ENCODE measurements around the gene EVPL.

DNA sequence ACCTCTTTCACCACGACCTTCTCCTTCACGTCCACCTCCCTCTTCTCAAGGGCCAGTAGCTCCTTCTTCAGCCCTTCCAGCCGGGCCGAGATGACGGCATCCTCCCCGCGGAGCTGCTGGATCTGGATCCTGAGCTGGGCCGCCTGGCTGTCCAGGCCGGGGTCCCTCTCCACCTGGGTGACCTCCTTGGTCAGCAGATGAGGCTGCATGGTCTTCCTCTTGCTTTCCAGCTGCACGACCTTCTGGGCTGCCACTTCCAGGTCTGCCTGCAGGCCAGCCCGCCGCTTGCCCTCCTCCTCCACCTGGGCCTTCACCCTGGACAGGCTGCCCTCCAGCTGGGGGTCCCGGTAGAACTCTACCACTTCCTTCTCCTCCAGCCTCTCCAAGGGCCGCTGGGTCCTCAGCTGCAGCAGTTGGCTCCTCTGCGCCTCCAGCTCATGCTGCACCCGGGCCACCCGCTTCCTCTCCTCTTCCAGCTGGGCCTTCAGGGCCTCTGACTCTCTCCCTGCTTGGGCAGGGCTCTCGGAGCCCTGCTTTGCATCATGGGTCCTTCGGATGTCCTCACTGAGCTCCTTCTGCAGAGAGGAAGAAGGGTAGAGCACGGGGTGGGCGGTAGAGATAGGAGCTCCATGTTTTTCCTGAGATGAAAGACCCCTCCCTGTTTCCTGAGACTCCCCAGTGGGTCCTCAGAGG, 17.0 kb downstream of the EVPL start:
- TF ChIP-seq, protein P1, sequence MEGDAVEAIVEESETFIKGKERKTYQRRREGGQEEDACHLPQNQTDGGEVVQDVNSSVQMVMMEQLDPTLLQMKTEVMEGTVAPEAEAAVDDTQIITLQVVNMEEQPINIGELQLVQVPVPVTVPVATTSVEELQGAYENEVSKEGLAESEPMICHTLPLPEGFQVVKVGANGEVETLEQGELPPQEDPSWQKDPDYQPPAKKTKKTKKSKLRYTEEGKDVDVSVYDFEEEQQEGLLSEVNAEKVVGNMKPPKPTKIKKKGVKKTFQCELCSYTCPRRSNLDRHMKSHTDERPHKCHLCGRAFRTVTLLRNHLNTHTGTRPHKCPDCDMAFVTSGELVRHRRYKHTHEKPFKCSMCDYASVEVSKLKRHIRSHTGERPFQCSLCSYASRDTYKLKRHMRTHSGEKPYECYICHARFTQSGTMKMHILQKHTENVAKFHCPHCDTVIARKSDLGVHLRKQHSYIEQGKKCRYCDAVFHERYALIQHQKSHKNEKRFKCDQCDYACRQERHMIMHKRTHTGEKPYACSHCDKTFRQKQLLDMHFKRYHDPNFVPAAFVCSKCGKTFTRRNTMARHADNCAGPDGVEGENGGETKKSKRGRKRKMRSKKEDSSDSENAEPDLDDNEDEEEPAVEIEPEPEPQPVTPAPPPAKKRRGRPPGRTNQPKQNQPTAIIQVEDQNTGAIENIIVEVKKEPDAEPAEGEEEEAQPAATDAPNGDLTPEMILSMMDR (IDR thresholded peaks at IDR 0.05), result no peak
- TF ChIP-seq POLR2A (IDR thresholded peaks at IDR 0.05) (no peak), POLR2AphosphoS5 (IDR thresholded peaks at IDR 0.05) (no peak)
